ENCODE measurements around the gene B4GALT6.

- TF ChIP-seq, protein P1, sequence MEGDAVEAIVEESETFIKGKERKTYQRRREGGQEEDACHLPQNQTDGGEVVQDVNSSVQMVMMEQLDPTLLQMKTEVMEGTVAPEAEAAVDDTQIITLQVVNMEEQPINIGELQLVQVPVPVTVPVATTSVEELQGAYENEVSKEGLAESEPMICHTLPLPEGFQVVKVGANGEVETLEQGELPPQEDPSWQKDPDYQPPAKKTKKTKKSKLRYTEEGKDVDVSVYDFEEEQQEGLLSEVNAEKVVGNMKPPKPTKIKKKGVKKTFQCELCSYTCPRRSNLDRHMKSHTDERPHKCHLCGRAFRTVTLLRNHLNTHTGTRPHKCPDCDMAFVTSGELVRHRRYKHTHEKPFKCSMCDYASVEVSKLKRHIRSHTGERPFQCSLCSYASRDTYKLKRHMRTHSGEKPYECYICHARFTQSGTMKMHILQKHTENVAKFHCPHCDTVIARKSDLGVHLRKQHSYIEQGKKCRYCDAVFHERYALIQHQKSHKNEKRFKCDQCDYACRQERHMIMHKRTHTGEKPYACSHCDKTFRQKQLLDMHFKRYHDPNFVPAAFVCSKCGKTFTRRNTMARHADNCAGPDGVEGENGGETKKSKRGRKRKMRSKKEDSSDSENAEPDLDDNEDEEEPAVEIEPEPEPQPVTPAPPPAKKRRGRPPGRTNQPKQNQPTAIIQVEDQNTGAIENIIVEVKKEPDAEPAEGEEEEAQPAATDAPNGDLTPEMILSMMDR (optimal IDR thresholded peaks at IDR 0.05 in 1 of 3, IDR thresholded peaks at IDR 0.05 in 1 of 3, conservative IDR thresholded peaks at IDR 0.05 in 1 of 3; ENCODE audit: extremely low read depth in 1 of 3, insufficient read depth in 2 of 3, low read length in 3 of 3): no peak
- TF ChIP-seq EZH2 (IDR thresholded peaks at IDR 0.05; ENCODE audit: low read length): no peak
Measured at GRCh38 chr18:31617031-31617717, 67.2 kb downstream of the B4GALT6 start.

Data from keratinocyte (primary cell).